Heart left ventricle (tissue), 13 donors: ENCODE results near the gene PTPRN2.

Source experiments
- CTCF ChIP-seq, 12 donors: fragments of 200-600 bp; sonication (generic) in 4 of 12; IDR thresholded peaks; one replicate each; pipeline versions ENCODE4 v1.5.0 to v1.8.0; 2018 to 2022; ENCODE audit warnings: antibody characterized with exemption in 12 of 12, mild to moderate bottlenecking in 5 of 12
- POLR2A ChIP-seq, 2 donors: fragments of 450-650 bp; IDR thresholded peaks; one replicate each; pipeline ENCODE4 v1.6.1; 2017; ENCODE audit warnings: antibody characterized with exemption in 2 of 2, mild to moderate bottlenecking in 2 of 2, moderate library complexity in 2 of 2
- donor health status: ischemic (EF 13 %, LVEDD 7.1; RV severe dilation, severe dysfunction).
- donor health status: DM: no; HTN: yes; CAD: no.
- donor health status: DM: no; HTN: no; CAD: no.
- donor health status: ischemic (EF 25% LVEDD 6.9; RV normal size, moderate dysfunction).
- donor health status: ischemic (EF 25% LVEDD 5.7; RV mildly dilated, moderate dysfunction).
- donor health status: ischemic (EF 35%, LVEDD 5.7; RV mildly dilated, moderate dysfunction).
- donor health status: nonischemic (EF 11% LVEDD 7.7; RV severe dilation, severe dysfunction).
- donor health status: DM: yes; HTN: yes; CAD: no.
- donor health status: PGD.
- donor health status: ischemic (EF 29% LVEDD 5.4; RV normal size, mild dysfunction).
- donor health status: nonischemic (EF 23%, LVEDD 6.1; RV moderate dilation, normal function).

DNA sequence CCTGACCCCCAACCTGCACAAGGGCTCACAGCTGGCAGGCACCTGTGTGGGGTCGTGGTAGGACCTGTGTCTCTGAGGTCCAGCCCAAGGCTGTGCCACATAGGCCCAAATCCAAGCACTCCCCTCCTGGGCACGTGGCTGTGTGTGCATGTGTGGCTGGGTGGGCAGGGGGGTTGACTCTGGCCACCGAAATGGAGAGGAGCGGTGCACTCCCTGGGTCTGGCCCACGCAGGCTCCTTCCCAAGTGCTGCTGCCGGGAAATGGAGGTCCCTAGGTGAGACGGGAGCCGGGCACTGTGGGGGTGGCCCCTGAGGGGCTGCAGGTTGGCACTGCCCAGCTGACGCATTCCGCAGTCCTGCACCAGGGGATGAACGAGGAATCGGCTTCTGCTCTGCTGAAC is 722.7 kb downstream of the PTPRN2 start:
- TF ChIP-seq CTCF (IDR thresholded peaks at IDR 0.05) (no peak), POLR2A (IDR thresholded peaks at IDR 0.05) (no peak)
